Fibroblast of villous mesenchyme (primary cell): ENCODE measurements around the gene DISP3. TPM values are rescaled to one million over a fixed set of nuclear protein-coding genes. Genes with fewer than 3 reads are reported as not detected.

Experiments used
- DNase-seq: peaks from one replicate; pipeline ENCODE4 v3.0.0-alpha.2; 2010; ENCODE audit warnings: low read depth
- H3K4me3 ChIP-seq: 2 replicates; pipeline ENCODE4 v1.5.1; 2011; ENCODE audit warnings: low read depth, mild to moderate bottlenecking, low read length
- total RNA-seq: library from RNA; depleted of rRNA; stranded (reverse); fragments of >200 nt; gene quantifications from 2 replicates; pipeline ENCODE4 v1.2.3, GENCODE V29; 2012
- TF ChIP-seq, protein P1 (sequence below): IDR thresholded peaks from 2 replicates; pipeline ENCODE4 v1.5.1; 2012; ENCODE audit warnings: low read depth, mild to moderate bottlenecking, low read length; ENCODE audit not compliant: insufficient read depth

The DISP3 gene
- total RNA-seq, result not detected in 2 replicates

GRCh38 chr1:11478571-11479374 is at the start of gene DISP3:
TSS of gene DISP3 (plus strand) at chr1:11479155. CDS start at chr1:11500993, 21,838 bp downstream.
- peak within 1 kb of the TSS; percentile 54 for H3K4me3 ChIP-seq
- TF ChIP-seq, protein P1, sequence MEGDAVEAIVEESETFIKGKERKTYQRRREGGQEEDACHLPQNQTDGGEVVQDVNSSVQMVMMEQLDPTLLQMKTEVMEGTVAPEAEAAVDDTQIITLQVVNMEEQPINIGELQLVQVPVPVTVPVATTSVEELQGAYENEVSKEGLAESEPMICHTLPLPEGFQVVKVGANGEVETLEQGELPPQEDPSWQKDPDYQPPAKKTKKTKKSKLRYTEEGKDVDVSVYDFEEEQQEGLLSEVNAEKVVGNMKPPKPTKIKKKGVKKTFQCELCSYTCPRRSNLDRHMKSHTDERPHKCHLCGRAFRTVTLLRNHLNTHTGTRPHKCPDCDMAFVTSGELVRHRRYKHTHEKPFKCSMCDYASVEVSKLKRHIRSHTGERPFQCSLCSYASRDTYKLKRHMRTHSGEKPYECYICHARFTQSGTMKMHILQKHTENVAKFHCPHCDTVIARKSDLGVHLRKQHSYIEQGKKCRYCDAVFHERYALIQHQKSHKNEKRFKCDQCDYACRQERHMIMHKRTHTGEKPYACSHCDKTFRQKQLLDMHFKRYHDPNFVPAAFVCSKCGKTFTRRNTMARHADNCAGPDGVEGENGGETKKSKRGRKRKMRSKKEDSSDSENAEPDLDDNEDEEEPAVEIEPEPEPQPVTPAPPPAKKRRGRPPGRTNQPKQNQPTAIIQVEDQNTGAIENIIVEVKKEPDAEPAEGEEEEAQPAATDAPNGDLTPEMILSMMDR, result peak; percentile 54
- peak; percentile 17 for DNase-seq

DNA sequence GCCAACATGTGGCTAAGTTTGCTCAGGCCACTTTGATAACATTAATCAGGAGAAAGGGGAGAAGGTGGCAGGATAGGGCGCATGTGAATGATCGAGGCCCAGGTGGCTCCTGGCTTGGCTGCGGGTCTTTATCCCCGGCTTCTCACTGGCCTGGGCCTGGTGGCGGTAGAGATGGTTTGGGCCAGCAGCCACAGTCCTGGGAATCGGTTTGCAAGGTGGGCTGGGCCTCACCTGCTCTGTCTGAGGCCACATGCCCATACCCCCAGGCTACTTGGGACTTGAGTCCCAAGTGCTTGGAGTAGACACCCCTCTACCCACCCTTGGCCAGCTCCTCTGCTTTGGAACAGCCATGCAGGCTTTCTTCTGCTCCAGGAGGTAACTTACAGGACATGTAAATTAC is 49.7 kb upstream of the DISP3 start:
- DNase-seq, result no peak
- no peak overlapping the region for H3K4me3 ChIP-seq
- TF ChIP-seq, protein P1, result no peak

DNA sequence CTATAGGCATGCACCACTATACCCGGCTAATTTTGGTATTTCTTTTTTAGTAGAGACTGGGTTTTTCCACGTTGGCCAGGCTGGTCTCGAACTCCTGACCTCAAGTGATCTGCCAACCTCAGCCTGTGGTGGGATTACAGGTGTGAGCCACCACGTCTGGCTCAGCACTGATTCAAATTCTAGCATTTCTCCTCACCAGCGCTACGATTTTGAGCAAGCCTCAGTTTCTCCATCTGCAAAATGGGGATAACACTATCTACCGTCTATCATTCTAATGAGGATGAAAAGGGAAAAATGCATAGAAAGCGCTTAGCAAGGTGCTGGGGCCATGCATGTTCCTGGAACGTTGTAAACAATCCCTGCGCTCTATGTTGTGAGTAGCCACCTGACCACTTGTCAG is 49.0 kb upstream of the DISP3 start:
- TF ChIP-seq, protein P1, result no peak
- no peak overlapping the region for H3K4me3 ChIP-seq

DNA sequence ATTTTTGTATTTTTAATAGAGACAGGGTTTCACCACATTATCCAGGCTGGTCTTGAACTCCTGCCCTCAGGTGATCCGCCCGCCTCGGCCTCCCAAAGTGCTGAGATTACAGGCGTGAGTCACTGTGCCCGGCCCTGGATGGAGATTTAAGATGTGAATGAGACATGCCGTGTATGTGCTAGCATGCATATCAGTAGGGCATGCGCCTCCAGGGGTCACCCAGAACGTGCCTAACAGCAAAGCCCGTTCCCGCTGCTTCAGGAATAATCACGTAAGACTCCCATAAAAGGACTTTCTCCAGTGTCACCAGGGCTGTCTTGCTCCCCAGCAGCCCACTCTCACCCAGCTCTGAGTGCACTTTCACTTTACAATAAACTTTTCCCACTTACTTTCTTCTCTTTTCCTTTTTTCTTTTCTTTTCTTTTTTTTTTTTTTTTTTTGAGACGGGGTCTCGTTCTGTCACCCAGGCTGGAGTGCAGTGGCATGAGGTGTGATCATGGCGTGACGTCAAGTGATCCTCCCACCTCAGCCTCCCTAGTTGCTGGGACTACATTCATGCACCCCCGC is 46.9 kb upstream of the DISP3 start:
- no peak for DNase-seq
- TF ChIP-seq, protein P1, result no peak

More for the DNA sequence above, 49.0 kb upstream of the DISP3 start:
- no peak for DNase-seq

GRCh38 chr1:11432526-11432925 is 46.4 kb upstream of the DISP3 start:
- TF ChIP-seq, protein P1, result no peak
- H3K4me3 ChIP-seq, result no peak overlapping the region
- DNase-seq, result no peak

More for the DNA sequence above, 46.9 kb upstream of the DISP3 start:
- no peak overlapping the region for H3K4me3 ChIP-seq

GRCh38 chr1:11434501-11434900 is 44.5 kb upstream of the DISP3 start:
- TF ChIP-seq, protein P1, result no peak
- no peak for DNase-seq
- no peak overlapping the region for H3K4me3 ChIP-seq
